ENCODE data around the gene OLFM3. TPM values are rescaled to one million over a fixed set of nuclear protein-coding genes. Genes with fewer than 3 reads are reported as not detected.

The OLFM3 gene
- total and polyA plus RNA-seq, 9 donors = 0.33 TPM; not detected in 8

- 88 to 94% (median 93%) methylated on average over 4 of the region's 4 CpGs for WGBS, 3 donors
- TF ChIP-seq CTCF (IDR thresholded peaks at IDR 0.05) = no peak
- no peak for TF ChIP-seq POLR2A (IDR thresholded peaks at IDR 0.05)
- TF ChIP-seq EP300 (IDR thresholded peaks at IDR 0.05) = no peak
- no peak for DNase-seq
- Histone ChIP-seq H3K27ac (no peak overlapping the region), H3K4me1 (ENCODE audit: insufficient read depth) (no peaks in the 10 kb centered on the region), H3K4me3 (no peak overlapping the region), H3K36me3 (no peaks in the 10 kb centered on the region), H3K9me3 (no peaks in the 10 kb centered on the region), H3K27me3 (no peaks in the 10 kb centered on the region)
- intact Hi-C loops (cut with DNase I) = no loop called here
These were observed 82.1 kb downstream of the OLFM3 start for GRCh38 chr1:101914473-101915242.

DNA sequence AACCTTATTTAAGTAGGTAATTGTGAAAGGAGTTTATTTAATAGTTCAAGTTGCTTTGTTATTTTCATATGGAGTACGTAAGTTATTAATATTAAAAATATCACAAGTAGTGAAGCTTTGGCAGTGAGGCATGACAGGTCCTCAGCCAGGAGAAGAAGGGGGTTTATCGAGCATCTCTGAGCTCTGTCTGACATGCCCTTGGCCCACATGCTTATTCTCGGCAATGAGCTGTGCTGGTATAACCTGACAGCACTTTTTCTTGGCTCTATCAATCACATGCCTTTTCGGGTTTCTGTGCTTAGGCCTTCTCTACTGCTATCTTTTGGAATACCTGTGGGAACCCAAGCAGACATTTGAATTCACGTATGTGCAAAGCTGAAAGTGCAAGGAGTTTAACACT is 84.8 kb downstream of the OLFM3 start:
- 78 to 91% (median 86%) methylated on average over 5 of the region's 5 CpGs for WGBS, 3 donors
- intact Hi-C loops (cut with DNase I) = no loop called here
- Histone ChIP-seq H3K27me3 (peaks cover 3% of the 10 kb centered on the region), H3K9me3 (no peaks in the 10 kb centered on the region), H3K36me3 (no peaks in the 10 kb centered on the region), H3K4me1 (ENCODE audit: insufficient read depth) (no peaks in the 10 kb centered on the region), H3K27ac (no peak overlapping the region), H3K4me3 (no peak overlapping the region)
- TF ChIP-seq CTCF (IDR thresholded peaks at IDR 0.05) (no peak), POLR2A (IDR thresholded peaks at IDR 0.05) (no peak), EP300 (IDR thresholded peaks at IDR 0.05) (no peak)
- no peak for DNase-seq

- Histone ChIP-seq H3K27me3 (peaks cover 3% of the 10 kb centered on the region), H3K36me3 (no peaks in the 10 kb centered on the region), H3K4me3 (no peak overlapping the region), H3K27ac (no peak overlapping the region), H3K4me1 (ENCODE audit: insufficient read depth) (no peaks in the 10 kb centered on the region), H3K9me3 (no peaks in the 10 kb centered on the region)
- DNase-seq = no peak
- no peak for TF ChIP-seq POLR2A (IDR thresholded peaks at IDR 0.05)
- intact Hi-C loops (cut with DNase I) = no loop called here
These were observed 87.7 kb downstream of the OLFM3 start for GRCh38 chr1:101908980-101909379.

- Histone ChIP-seq H3K27me3 (peaks cover 3% of the 10 kb centered on the region), H3K4me3 (no peak overlapping the region), H3K9me3 (no peaks in the 10 kb centered on the region), H3K36me3 (no peaks in the 10 kb centered on the region), H3K27ac (no peak overlapping the region), H3K4me1 (ENCODE audit: insufficient read depth) (no peaks in the 10 kb centered on the region)
- 91 to 92% (median 91%) methylated on average over 2 of the region's 2 CpGs for WGBS, 3 donors
- no peak for DNase-seq
- intact Hi-C loops (cut with DNase I) = no loop called here
- no peak for TF ChIP-seq CTCF (IDR thresholded peaks at IDR 0.05)
- no peak for TF ChIP-seq POLR2A (IDR thresholded peaks at IDR 0.05)
- TF ChIP-seq EP300 (IDR thresholded peaks at IDR 0.05) = no peak
These were observed 89.5 kb downstream of the OLFM3 start for GRCh38 chr1:101907264-101907663.

- H3K27me3 ChIP-seq = peaks cover 3% of the 10 kb centered on the region
- no peak overlapping the region for H3K4me3 ChIP-seq
- intact Hi-C loops (cut with DNase I) = no loop called here
- no peaks in the 10 kb centered on the region for H3K4me1 ChIP-seq (ENCODE audit: insufficient read depth)
- H3K9me3 ChIP-seq = no peaks in the 10 kb centered on the region
- no peaks in the 10 kb centered on the region for H3K36me3 ChIP-seq
- H3K27ac ChIP-seq = no peak overlapping the region
- DNase-seq = no peak
- 69 to 81% (median 79%) methylated on average over 2 of the region's 2 CpGs for WGBS, 3 donors
- TF ChIP-seq CTCF (IDR thresholded peaks at IDR 0.05) (no peak), POLR2A (IDR thresholded peaks at IDR 0.05) (no peak), EP300 (IDR thresholded peaks at IDR 0.05) (no peak)
These were observed 91.4 kb downstream of the OLFM3 start for GRCh38 chr1:101905283-101905835.
